GM18508 (cell line): ENCODE results near the gene CARD11.
"Not testable (repeated sequence)": the region's sequence is repeated elsewhere in the genome, so short reads cannot be mapped to it uniquely, and the experiment has no call there.

Source experiments
- ATAC-seq: cut with Tn5 transposase; IDR thresholded peaks from one replicate; pipeline ENCODE4 v1.9.1; 2021; ENCODE audit warnings: moderate number of reproducible peaks; ENCODE audit not compliant: insufficient read depth, unreplicated experiment

Gene CARD11

DNA sequence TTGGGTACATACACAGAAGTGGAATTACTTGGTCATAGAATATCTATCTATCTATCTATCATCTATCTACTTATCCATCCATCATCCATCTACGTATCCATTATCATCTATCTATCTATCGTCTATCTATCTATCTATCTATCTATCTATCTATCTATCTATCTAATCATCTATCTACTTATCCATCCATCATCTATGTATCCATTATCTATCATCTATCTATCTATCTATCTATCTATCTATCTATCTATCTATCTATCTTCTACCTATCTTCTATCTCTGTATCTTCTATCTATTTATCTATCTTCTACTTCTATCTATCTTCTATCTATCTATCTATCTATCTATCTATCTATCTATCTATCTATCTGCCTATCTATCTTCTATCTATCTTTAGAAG lies 123.2 kb downstream of the CARD11 start:
- ATAC-seq: not testable (repeated sequence)

DNA sequence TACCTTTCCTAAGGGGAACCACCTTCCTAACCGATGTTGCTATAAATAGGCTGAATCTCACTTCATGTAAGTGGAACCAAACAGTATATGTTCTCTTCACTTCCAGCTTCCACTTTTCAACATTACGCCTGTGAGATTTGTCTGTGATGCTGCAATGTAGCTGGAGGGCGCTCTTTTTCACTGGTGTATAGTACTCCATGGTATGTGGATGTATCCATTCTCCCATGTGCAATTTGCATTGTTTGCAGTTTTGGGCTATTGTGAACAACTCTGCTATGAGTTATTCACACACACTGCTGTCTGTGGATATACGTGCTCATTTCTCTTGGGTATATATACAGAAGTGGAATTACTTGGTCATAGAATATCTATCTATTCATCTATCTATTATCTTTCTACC lies 123.6 kb downstream of the CARD11 start:
- no peak for ATAC-seq

DNA sequence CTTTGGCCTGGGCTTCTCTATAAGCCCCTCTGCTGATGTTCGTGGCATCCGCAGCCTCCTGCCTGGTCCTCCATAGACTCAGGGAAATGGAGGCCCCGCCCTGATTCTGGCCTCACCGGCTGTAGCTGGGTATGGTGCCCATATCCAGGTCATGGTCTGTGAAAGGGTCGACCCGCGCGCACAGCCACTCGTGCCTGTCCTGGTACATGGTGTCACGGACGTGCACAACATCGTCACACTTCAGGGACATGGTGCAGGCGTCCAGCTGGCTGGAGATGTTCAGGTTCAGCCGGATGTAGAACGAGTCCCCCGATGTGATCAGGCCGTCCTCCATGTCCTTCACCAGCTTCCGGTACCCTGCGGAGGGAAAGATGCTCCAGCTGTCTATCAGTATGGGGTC lies 124.4 kb downstream of the CARD11 start:
- ATAC-seq: no peak

DNA sequence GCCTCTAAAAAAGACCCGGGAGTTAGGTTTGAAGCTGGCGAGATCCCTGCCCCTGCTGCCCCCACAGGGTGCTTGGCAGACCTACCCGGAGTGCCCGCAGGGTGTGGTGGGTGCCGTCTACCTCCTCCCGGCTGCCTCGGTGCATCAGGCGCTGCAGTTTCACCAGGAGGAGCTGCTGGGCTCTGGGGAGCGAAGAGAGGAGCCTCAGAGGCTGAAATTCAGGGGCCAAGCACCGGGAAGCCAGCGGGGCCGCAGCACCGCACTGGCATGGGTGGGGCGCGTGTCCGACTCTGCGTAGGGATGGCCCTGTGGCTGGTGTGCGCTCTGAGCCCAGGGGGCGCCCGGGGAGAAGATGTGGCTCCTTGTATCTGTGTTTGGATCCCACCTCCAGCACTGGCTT lies 125.3 kb downstream of the CARD11 start:
- no peak for ATAC-seq

DNA sequence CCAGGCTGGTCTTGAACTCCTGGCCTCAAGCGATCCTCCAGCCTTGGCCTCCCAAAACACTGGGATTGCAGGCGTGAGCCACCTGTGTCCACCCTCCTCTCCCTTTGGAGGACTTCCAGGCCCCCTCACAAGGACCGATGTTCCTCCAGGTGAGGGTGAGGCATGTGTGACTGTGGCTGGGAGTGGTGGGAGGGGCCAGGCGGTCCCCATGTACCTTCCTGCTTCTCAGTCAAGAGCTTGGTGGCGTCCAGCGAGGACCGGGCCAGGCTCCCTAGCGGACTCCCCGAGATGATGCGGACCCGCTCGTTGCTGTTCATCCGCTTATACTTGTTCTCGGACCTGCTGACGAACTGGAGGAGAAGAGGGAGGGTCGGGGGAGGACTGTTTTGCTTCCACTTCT lies 128.6 kb downstream of the CARD11 start:
- no peak for ATAC-seq

DNA sequence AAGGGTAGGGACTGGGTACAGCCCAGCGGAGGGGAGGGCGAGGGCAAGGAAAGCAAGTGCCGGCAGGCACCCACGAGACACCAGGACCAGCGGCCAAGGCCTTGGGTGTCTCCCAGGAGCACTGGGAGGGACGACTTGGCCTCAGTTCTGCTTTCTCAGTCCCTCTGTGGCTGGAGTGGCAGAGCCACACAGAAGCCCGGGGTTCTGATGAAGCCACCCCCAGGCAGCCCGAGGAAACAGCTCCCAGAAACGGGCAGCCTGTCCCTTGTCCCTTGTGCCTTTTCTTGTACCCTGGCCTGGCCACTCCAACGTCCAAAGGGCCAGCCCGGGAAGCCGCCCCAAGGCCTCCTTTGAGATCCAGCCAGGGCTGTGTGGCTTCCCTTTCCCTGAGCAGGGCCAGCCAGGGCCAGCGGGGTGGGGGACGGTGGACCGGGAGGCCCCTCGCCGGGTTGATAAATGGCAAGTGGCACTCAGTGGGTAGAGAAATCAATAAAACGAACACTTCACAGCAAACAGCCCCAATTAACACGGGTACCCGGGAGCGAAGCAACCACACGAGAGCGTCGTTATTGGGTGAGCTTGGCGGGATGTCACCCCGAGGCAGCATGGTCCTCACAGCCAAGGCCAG lies 129.8 kb downstream of the CARD11 start:
- ATAC-seq: no peak

DNA sequence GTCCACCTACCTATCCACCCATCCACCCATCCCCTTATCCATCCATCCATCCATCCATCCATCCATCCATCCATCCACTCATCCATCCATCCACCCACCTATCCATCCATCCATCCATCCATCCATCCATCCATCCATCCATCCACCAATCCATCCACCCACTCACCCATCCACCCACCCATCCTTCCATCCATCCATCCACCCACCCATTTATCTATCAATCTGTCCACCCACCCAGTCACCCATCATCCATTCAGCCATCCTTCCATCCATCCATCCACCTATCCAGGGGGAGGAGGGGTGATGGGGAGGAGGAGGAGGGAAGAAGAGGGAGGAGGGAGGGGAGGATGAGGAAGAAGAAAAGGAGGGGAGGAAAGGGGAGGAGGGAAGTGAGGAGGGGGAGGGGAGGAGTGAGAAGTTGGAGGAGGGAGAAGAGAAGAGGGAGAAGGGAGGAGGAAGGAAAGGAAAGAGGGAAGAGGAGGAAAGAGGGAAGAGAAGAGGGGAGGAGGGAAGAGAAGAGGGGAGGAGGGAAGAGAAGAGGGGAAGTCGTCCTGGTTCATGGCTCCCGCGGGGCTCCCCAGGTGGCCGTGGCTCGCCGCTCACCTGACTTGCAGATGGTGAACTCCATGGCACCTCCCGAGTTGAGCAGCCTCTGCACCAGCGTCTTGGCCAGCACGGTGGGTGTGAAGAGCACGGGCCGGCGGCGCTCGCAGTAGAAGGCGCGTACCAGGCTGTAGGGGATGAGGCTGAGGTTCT lies 130.8 kb downstream of the CARD11 start:
- no peak for ATAC-seq

DNA sequence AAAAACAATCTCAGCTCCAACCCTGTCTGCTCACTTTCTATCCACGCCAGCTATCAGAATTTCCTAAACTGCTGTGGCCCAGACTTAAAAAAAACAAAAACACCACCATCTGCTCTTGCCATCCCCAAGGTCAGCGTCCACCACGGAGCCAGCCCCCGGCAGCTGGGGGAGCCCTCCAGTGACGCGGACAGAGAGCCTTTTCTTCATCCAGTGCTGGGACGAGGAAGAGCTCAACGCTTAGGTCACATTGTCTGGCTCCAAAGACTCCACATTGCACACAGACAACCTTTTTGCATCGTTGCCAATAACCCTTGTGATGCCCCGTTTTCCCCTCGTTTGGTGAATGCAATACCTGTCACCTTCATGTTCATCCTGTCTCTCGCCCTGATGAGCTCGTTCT lies 132.2 kb downstream of the CARD11 start:
- ATAC-seq: no peak

DNA sequence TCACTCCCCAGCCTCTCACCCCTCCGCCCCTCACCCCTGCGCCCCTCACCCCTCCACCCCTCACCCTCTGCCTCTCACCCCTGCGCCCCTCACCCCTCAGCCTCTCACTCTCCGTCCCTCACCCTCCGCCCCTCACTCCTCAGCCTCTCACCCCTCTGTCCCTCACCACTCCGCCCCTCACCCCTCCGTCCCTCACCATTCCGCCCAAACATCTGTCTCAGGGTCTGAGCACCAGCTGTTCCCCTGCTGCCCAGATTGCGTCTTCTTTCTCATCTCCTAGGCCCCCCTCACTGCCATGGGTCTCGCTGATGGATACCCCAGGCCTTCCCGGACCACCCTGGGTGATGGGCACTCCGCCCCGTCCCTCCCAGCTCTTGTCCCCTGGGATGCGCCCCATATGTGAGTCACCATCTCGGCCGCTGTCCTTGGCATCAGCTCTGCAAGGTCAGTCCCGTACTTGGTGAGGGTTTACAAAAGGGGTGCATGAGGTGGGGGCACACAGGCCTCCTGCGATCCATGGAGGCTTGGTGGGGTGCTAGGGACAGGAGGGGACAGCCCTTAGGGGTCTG lies 134.1 kb downstream of the CARD11 start:
- ATAC-seq: no peak

DNA sequence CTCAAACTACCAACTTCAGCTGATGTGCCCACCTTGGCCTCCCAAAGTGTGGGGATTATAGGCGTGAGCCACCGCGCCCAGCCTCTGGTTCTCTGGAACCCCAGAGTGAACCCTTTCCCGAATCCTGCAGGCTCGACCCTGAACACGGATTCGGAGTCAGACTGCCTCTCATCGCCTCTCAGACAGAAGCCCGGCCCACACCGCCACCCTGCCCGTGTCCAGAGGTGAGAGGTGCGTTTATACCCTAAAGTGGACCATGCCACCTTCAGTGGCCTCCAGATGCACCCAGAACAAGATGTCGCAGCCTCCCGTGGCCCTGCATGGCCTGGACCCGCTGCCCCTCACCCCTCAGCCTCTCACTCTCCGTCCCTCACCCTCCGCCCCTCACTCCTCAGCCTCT lies 134.6 kb downstream of the CARD11 start:
- ATAC-seq: no peak

DNA sequence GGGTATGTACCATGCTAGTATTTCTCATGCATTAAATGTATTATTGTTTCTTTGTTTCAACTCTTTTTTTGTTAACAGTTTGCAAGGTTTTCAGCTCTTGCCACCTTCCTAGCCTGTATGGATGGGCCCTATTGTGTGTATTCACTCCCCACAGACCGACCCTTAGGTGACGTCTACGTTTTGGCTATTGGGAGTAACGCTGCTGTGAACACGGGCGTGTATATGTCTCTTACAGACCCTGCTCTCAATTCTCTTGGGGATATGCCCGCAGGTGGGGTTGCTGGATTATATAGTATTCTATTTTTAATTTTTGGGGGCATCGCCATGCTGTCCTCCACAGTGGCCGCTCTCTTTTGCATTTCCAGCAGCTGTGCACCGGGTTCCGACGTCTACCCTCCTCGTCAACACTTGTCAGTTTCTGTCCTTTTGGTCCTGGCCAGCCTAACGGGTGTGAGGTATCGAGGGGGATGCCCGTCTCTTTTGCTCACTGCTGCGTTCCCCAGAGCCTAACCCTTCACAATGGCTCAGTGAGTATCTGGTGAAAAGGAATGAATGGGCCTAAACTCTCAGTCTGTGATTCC lies 135.5 kb downstream of the CARD11 start:
- no peak for ATAC-seq

DNA sequence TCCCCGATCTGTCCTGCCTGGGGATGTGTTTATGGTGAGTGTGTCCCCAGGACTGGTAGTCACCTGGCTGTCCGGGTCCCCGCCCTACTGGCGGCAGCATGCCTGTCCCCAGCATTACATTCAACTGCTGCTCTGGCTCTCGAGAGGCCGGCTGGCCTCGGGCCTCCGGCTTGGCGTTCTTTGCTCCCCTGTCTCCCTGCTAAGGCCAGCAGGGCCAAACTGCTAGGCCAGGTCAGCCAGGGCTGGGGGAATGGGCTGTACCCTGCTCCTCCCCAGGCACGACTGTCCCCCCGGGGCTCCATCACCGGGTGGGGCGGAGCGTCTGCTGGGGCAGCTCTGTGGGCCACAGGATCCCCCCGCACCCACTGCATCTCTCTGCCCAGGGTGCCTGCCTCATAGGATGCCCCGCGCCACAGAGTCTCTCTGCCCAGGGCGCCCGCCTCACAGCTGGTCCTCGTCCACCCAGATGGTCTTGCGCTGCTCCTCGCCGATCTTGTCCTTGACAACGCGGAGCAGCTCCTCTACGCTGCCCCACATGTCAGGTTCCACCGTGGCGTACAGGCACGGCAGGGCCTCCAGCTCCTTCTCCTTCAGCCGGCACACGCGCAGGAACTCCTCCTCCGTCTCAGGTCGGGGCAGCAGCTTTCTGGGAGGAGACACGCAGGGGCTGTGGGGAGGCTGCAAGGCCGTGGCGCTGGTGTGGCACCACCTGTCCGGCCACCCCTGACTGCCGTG lies 137.3 kb downstream of the CARD11 start:
- no peak for ATAC-seq

DNA sequence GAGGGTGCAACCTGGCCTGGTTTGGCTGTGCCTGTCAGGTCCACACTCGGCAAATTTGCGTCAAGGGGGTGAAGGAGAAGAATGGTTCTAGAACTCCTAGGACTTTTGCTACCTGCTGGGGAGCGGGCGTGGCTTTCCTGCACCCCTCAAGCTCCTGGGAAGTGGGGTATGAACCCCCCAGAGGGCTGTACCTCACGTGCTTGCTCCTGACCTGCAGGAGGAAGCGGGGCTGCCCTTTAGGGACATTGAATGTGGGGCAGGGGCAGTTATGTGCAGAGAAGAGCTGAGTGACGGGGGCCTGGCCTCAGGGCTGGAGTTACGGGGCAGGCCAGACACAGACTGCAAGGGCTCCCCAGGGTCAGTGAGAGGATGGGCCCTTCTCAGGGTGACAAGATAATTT lies 138.2 kb downstream of the CARD11 start:
- ATAC-seq: no peak

DNA sequence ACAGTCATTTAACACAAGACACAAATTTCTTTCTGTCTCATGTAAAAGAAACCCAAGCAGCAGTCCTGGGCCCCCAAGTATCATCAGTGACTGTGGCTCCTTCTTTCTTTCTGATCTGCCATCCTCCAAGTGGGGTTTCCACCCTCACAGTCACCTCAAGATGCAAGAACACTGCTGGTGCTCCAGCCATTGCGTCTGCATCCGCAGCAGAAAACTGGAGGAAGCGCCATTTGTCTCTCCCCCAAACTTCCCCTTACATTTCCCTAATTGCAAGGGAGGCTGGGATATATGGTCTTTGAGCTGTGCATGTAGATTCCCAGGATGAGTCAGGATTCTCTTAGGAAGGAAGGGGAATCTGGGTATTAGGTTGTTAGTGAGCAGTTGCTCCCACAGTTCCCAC lies 138.6 kb downstream of the CARD11 start:
- no peak for ATAC-seq

DNA sequence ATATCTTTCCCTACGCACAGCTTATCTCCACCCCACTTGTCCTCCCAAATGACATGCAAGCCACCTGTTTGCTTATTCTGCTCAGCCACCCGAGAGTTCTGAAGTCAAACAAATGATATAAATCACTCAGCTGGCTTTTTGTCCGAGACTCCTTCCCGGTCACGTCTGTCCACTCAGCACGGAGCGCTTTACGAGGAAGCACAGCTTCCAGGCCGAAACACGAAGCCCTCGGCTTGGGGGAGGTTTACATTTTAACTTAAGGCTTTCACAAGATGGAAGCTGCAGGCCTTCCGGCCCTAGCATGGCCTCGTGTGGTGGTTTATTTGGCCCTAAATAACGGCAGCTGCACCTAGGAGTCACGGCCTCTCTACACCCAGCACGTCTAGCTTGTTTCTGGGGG lies 139.5 kb downstream of the CARD11 start:
- ATAC-seq: no peak

DNA sequence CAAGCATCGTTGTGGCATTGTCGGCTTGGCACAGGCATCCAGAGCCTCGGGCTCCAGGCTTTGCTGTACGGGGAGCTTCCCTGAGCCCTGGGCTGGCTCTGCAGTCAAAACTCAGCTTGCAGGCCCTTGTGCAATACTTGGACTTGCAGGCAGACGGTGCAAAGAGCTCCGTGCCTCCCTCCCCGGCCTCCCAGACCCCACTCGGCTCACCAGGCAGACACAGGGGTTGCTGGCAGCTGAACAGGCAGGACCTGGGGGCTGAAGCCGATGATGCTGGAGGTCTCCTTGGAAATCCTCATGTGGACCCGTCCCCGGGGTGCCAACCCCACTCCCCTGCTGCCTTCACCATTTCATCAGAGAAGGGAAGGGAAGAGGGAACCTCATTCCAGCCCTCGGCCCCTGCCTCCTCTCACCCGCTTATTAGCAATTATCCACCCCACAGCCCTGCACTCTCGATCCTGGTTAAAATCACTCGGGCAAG lies 139.9 kb downstream of the CARD11 start:
- ATAC-seq: no peak

DNA sequence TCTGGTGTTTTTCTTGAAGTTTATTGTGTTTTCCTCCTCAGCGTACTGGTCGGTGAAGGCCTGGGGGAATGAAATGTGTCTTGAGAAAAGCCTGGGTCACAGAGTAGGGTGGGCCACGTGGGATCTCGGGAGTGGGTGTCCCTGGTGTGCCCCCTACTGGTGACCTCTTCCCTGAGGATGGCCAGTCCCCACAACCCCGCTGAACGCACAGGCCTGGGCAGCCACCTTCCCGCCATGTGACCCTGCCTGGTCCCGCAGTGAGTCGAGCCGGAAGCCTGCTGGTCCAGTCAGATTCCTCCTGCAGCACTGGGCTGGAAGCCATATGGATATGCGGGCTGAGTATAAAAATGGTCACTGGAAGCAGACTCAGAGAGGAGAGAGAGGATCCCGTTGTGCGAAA lies 146.6 kb downstream of the CARD11 start:
- no peak for ATAC-seq

DNA sequence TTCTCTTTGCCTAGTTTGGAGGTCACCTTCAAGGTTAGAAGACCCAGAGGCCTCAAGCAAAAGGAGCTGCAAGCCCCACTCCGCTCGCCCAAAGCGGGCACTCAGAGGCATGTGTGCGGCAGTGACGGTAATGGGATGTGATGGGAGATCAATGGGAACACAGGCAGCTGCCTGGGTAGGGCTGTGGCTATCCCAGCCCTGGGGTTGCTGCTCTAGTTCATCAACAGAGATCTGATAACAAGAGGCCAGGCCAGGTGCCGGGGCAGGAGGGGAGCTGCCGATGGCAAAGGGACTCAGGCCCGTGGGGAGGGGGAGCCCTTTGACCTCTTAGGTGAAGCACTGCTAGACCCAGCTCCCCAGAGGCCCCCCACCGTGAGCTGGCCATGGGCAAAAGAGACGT lies 147.5 kb downstream of the CARD11 start:
- ATAC-seq: no peak

DNA sequence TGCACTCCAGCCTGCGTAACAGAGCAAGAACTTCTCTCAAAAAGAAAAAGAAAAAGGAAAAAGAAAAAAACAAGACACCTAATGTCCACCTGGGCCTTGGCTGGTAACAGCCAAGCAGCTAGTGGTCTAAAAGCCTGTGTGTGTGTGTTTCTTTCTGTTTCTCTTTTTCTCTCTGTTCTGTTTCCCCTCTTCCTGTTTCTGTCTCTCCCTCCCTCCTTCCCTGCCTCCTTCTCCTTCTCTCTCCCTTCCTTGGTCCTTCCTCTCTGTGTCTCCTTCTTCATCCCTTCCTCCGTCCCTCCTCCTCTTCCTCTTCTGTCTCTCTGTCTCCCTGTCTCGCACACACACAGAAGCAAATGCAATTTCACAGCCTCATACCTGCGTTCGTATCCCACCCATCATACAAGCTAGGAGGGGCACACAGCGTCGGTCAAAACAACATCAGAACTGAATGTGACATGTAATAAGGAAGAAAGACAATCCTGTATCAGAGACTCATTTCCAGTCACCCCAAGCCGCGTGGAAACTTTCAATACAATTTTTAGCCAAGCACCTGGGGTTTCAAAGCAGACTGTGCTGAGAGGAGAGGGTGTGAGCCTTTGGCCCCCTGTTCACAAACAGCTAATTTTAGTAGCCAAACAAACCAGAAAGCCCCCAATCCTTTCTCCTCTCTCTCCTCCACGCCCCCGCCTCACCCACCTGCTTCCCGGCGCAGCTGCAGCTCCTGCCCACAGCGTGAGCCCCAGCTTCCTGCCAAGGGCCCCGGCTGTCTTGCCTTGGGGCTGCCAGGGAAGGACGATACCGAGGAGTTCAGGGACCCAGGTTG lies 149.3 kb downstream of the CARD11 start:
- peak; percentile 44 for ATAC-seq

DNA sequence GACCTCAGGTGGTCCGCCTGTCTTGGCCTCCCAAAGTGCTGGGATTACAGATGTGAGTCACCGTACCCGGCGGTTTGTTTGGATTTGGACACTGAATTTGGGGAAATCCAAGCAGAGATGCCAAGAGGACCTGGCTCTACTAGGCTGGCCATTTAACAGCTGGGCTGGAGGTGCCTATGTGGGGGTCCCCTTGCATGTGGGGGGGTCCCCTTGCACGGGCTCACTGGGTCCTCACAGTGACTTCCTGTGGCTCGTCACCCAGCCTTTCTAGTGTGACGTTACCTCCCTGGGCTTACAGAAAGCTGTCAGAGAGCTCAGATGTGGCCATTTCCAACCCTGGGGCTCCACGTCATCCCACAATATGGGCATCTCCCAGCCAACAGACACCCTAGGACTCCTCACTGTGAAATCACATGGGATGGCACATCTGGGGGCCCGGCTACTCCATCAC lies 150.2 kb downstream of the CARD11 start:
- ATAC-seq: no peak
